ENCODE measurements around the gene MPI. TPM values are rescaled to one million over a fixed set of nuclear protein-coding genes. Genes with fewer than 3 reads are reported as not detected.

The MPI gene
- total and polyA plus RNA-seq, 2 of the 8 experiments (the other 6 are each of a cell fraction or from before 2014, with no cell fraction given) = 31.0 to 74.8 TPM

GRCh38 chr15:74906450-74907162, 16.8 kb downstream of the MPI start, which contains the start of gene FAM219B (continued):
- TF ChIP-seq CHD7 (IDR thresholded peaks at IDR 0.05; ENCODE audit: insufficient replicate concordance, low read length) = no peak
